Neural cell (in vitro differentiated cells): ENCODE data around the gene KRT76. TPM values are rescaled to one million over a fixed set of nuclear protein-coding genes. Genes with fewer than 3 reads are reported as not detected.

Source experiments
- H2AFZ ChIP-seq: fragments of 200-600, 300-800 bp; sonication (generic), shearing (Covaris generic); 2 replicates; pipeline ENCODE4 v1.6.0; 2014; ENCODE audit warnings: low read depth, mild to moderate bottlenecking, antibody characterized with exemption, low read length, moderate library complexity
- H3F3A ChIP-seq: fragments of 200-600 bp; shearing (Covaris generic); 2 replicates; pipeline ENCODE4 v1.6.1; 2016; ENCODE audit warnings: mild to moderate bottlenecking, moderate library complexity, mixed read lengths, antibody characterized with exemption, low read length; ENCODE audit not compliant: insufficient read depth, poor library complexity, severe bottlenecking
- H3K27ac ChIP-seq: fragments of 200-600, 300-800 bp; sonication (generic), shearing (Covaris generic); 2 replicates; pipeline ENCODE4 v1.5.1; 2014; ENCODE audit warnings: mild to moderate bottlenecking, low read length, moderate library complexity
- H3K27me3 ChIP-seq: fragments of 300-800, 200-600 bp; sonication (generic), shearing (Covaris generic); 2 replicates; pipeline ENCODE4 v1.6.0; 2014; ENCODE audit warnings: mild to moderate bottlenecking, low read depth, low read length, moderate library complexity; ENCODE audit not compliant: insufficient read depth
- H3K36me3 ChIP-seq: fragments of 300-800, 200-600 bp; sonication (generic), shearing (Covaris generic); 2 replicates; pipeline ENCODE4 v1.5.1; 2014; ENCODE audit warnings: mild to moderate bottlenecking, antibody characterized with exemption, low read length, moderate library complexity; ENCODE audit not compliant: insufficient read depth
- H3K4me2 ChIP-seq: fragments of 300-800, 200-600 bp; sonication (generic), shearing (Covaris generic); 2 replicates; pipeline ENCODE4 v1.6.0; 2014; ENCODE audit warnings: mild to moderate bottlenecking, low read length
- H3K4me3 ChIP-seq: fragments of 300-800, 200-600 bp; sonication (generic), shearing (Covaris generic); 2 replicates; pipeline ENCODE4 v1.5.1; 2014; ENCODE audit warnings: mild to moderate bottlenecking, low read length, moderate library complexity
- H3K79me2 ChIP-seq: fragments of 200-600 bp; shearing (Covaris generic); replicated peaks from 2 replicates; pipeline ENCODE4 v1.6.0; 2014; ENCODE audit warnings: mild to moderate bottlenecking, low read length, moderate library complexity; ENCODE audit not compliant: insufficient read depth
- H3K9ac ChIP-seq: fragments of 300-800, 200-600 bp; sonication (generic), shearing (Covaris generic); 2 replicates; pipeline ENCODE4 v1.6.1; 2016; ENCODE audit warnings: mild to moderate bottlenecking, low read length, mixed read lengths
- H3K9me2 ChIP-seq: fragments of 200-600 bp; shearing (Covaris generic); 2 replicates; pipeline ENCODE4 v1.6.1; 2016; ENCODE audit warnings: mild to moderate bottlenecking, low read length, mixed read lengths; ENCODE audit not compliant: insufficient read depth
- H3K9me3 ChIP-seq: fragments of 200-600, 300-800 bp; sonication (generic), shearing (Covaris generic); 2 replicates; pipeline ENCODE4 v1.6.1; 2016; ENCODE audit warnings: mild to moderate bottlenecking, mixed run types, low read length, moderate library complexity, mixed read lengths
- H4K20me1 ChIP-seq: fragments of 200-600 bp; shearing (Covaris generic); 2 replicates; pipeline ENCODE4 v1.6.1; 2016; ENCODE audit warnings: mild to moderate bottlenecking, mixed run types; ENCODE audit not compliant: insufficient read depth
- EP300 ChIP-seq: fragments of 450-650 bp; conservative IDR thresholded peaks from 2 replicates; pipeline ENCODE4 v1.6.1; 2014; ENCODE audit warnings: antibody characterized with exemption, mild to moderate bottlenecking, moderate library complexity; ENCODE audit not compliant: poor library complexity, severe bottlenecking
- EZH2 ChIP-seq: fragments of 200-600, 300-800 bp; shearing (Covaris generic), sonication (generic); IDR thresholded peaks from 2 replicates; pipeline ENCODE4 v1.6.1; 2014; ENCODE audit warnings: antibody characterized with exemption, low read length, borderline replicate concordance, mild to moderate bottlenecking; ENCODE audit not compliant: insufficient read depth, poor library complexity, severe bottlenecking
- MXI1 ChIP-seq: fragments of 450-650 bp; conservative IDR thresholded peaks from 2 replicates; pipeline ENCODE4 v1.6.1; 2014; ENCODE audit warnings: antibody characterized with exemption, mild to moderate bottlenecking; ENCODE audit not compliant: poor library complexity, severe bottlenecking
- POLR2AphosphoS5 ChIP-seq: IDR thresholded peaks from 2 replicates; pipeline ENCODE4 v1.6.1; 2012
- RAD21 ChIP-seq: fragments of 450-650 bp; conservative IDR thresholded peaks from 2 replicates; pipeline ENCODE4 v1.6.1; 2014; ENCODE audit warnings: antibody characterized with exemption, mild to moderate bottlenecking, moderate library complexity
- SMC3 ChIP-seq: fragments of 450-650 bp; conservative IDR thresholded peaks from 2 replicates; pipeline ENCODE4 v1.6.1; 2014; ENCODE audit warnings: antibody characterized with exemption, mild to moderate bottlenecking, moderate library complexity; ENCODE audit not compliant: poor library complexity
- TAF1 ChIP-seq: IDR thresholded peaks from 2 replicates; pipeline ENCODE4 v1.6.1; 2012; ENCODE audit warnings: low read depth
- polyA plus RNA-seq: library from polyadenylated mRNA; depleted of rRNA; stranded (reverse); fragments of >200 nt; gene quantifications from 2 replicates; pipeline ENCODE4 v1.2.3, GENCODE V29; 2014
- TF ChIP-seq, protein P1 (sequence below): fragments of 450-650 bp; IDR thresholded peaks from 2 replicates; pipeline ENCODE4 v1.5.1; 2014; ENCODE audit warnings: antibody characterized with exemption, mild to moderate bottlenecking, moderate library complexity; ENCODE audit not compliant: poor library complexity, severe bottlenecking
- TF ChIP-seq, protein P2 (sequence below): IDR thresholded peaks from 2 replicates; pipeline ENCODE4 v1.6.1; 2012; ENCODE audit warnings: borderline replicate concordance

Gene KRT76
- polyA plus RNA-seq, 1 donor from 2014 or later, result not detected

DNA sequence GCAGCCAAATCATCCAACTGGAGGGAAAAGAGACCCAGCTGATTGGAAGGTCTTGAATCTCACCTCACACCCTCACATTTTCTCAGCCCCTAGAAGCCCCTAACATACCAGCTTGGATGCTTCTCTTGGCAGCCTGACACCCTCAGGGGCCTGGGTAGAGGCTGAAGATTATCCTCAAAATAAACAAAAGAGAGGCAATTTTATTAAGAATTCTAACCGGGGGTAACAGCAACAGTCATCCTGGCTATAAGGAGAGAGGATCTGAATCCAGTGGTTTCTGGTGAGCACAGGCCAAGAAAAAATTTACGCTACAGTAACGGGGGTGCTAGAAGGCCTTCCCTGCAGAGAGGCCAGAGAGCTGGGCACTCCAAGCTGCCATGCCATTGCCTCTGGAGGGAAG lies 21.6 kb downstream of the KRT76 start:
- H3K27ac ChIP-seq, result no peak overlapping the region
- peaks cover 7% of the 10 kb centered on the region for H3K9me3 ChIP-seq
- H3K9ac ChIP-seq, result no peak overlapping the region
- H3K27me3 ChIP-seq, result no peaks in the 10 kb centered on the region
- TF ChIP-seq SMC3 (no peak), EP300 (no peak), EZH2 (no peak), TAF1 (no peak), POLR2AphosphoS5 (no peak), MXI1 (no peak), RAD21 (no peak)
- TF ChIP-seq, protein P1, sequence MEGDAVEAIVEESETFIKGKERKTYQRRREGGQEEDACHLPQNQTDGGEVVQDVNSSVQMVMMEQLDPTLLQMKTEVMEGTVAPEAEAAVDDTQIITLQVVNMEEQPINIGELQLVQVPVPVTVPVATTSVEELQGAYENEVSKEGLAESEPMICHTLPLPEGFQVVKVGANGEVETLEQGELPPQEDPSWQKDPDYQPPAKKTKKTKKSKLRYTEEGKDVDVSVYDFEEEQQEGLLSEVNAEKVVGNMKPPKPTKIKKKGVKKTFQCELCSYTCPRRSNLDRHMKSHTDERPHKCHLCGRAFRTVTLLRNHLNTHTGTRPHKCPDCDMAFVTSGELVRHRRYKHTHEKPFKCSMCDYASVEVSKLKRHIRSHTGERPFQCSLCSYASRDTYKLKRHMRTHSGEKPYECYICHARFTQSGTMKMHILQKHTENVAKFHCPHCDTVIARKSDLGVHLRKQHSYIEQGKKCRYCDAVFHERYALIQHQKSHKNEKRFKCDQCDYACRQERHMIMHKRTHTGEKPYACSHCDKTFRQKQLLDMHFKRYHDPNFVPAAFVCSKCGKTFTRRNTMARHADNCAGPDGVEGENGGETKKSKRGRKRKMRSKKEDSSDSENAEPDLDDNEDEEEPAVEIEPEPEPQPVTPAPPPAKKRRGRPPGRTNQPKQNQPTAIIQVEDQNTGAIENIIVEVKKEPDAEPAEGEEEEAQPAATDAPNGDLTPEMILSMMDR, result no peak
- TF ChIP-seq, protein P2, sequence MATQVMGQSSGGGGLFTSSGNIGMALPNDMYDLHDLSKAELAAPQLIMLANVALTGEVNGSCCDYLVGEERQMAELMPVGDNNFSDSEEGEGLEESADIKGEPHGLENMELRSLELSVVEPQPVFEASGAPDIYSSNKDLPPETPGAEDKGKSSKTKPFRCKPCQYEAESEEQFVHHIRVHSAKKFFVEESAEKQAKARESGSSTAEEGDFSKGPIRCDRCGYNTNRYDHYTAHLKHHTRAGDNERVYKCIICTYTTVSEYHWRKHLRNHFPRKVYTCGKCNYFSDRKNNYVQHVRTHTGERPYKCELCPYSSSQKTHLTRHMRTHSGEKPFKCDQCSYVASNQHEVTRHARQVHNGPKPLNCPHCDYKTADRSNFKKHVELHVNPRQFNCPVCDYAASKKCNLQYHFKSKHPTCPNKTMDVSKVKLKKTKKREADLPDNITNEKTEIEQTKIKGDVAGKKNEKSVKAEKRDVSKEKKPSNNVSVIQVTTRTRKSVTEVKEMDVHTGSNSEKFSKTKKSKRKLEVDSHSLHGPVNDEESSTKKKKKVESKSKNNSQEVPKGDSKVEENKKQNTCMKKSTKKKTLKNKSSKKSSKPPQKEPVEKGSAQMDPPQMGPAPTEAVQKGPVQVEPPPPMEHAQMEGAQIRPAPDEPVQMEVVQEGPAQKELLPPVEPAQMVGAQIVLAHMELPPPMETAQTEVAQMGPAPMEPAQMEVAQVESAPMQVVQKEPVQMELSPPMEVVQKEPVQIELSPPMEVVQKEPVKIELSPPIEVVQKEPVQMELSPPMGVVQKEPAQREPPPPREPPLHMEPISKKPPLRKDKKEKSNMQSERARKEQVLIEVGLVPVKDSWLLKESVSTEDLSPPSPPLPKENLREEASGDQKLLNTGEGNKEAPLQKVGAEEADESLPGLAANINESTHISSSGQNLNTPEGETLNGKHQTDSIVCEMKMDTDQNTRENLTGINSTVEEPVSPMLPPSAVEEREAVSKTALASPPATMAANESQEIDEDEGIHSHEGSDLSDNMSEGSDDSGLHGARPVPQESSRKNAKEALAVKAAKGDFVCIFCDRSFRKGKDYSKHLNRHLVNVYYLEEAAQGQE, result no peak
- no peak overlapping the region for H3K4me3 ChIP-seq
- H4K20me1 ChIP-seq, result no peaks in the 10 kb centered on the region
- no peaks in the 10 kb centered on the region for H3K9me2 ChIP-seq
- H3F3A ChIP-seq, result no peaks in the 10 kb centered on the region
- H2AFZ ChIP-seq, result no peak overlapping the region
- no peaks in the 10 kb centered on the region for H3K36me3 ChIP-seq
- no peaks in the 10 kb centered on the region for H3K79me2 ChIP-seq
- no peak overlapping the region for H3K4me2 ChIP-seq

DNA sequence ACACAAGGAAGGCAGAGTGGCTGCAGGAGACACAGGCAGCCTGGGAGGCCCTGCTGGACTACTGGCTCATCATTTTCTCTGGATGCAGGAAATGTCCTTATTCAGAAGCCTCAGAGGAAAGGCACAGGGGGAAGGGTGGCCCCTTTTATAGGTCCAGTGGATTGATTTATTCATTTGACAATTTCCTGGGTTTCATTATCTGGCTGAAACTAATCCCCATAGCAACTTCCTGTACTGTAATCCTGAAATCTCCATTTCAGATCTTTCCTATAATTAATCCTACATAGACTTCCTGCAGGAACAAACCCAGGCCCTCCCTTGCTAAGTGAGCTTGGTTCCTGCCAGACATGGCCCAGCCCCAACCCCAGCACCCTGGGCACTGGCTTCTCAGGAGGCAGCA lies 23.0 kb downstream of the KRT76 start:
- Histone ChIP-seq H3F3A (no peaks in the 10 kb centered on the region), H4K20me1 (no peaks in the 10 kb centered on the region), H3K9me2 (no peaks in the 10 kb centered on the region), H3K9me3 (no peaks in the 10 kb centered on the region), H3K36me3 (no peaks in the 10 kb centered on the region), H3K79me2 (no peaks in the 10 kb centered on the region), H3K27me3 (no peaks in the 10 kb centered on the region), H3K4me3 (no peak overlapping the region), H3K27ac (no peak overlapping the region), H3K4me2 (no peak overlapping the region), H2AFZ (no peak overlapping the region), H3K9ac (no peak overlapping the region)
- TF ChIP-seq SMC3 (no peak), POLR2AphosphoS5 (no peak), EP300 (no peak), TAF1 (no peak), RAD21 (no peak), MXI1 (no peak), EZH2 (no peak)
- TF ChIP-seq, protein P2, result no peak
- TF ChIP-seq, protein P1, result no peak
